ENCODE measurements around the gene CEP350.

CEP350 gene

GRCh38 chr1:180057883-180058396 lies 103.3 kb downstream of the CEP350 start:
- DNase-seq (ENCODE audit: low read depth): no peak

- no peak for DNase-seq (ENCODE audit: low read depth)
Measured at GRCh38 chr1:180061019-180061418, 106.4 kb downstream of the CEP350 start.

- no peak for DNase-seq (ENCODE audit: low read depth)
Measured at GRCh38 chr1:180062452-180062971, 107.9 kb downstream of the CEP350 start.

GRCh38 chr1:180065408-180065807 lies 110.8 kb downstream of the CEP350 start:
- DNase-seq (ENCODE audit: low read depth): no peak

GRCh38 chr1:180066150-180066549 lies 111.5 kb downstream of the CEP350 start:
- DNase-seq (ENCODE audit: low read depth): no peak

- no peak for DNase-seq (ENCODE audit: low read depth)
Measured at GRCh38 chr1:180070286-180070685, 115.7 kb downstream of the CEP350 start.

- DNase-seq (ENCODE audit: low read depth): no peak
Measured at GRCh38 chr1:180071759-180072158, 117.1 kb downstream of the CEP350 start.

GRCh38 chr1:180080439-180080838 lies 125.8 kb downstream of the CEP350 start:
- DNase-seq (ENCODE audit: low read depth): no peak

- DNase-seq (ENCODE audit: low read depth): no peak
Measured at GRCh38 chr1:180081474-180081873, 126.9 kb downstream of the CEP350 start.

- DNase-seq (ENCODE audit: low read depth): no peak
Measured at GRCh38 chr1:180083164-180083563, 128.6 kb downstream of the CEP350 start.

- DNase-seq (ENCODE audit: low read depth): no peak
Measured at GRCh38 chr1:180084867-180085266, 130.3 kb downstream of the CEP350 start.

GRCh38 chr1:180085331-180085730 lies 130.7 kb downstream of the CEP350 start:
- DNase-seq (ENCODE audit: low read depth): no peak

- no peak for DNase-seq (ENCODE audit: low read depth)
Measured at GRCh38 chr1:180092931-180093650, 138.5 kb downstream of the CEP350 start.

- DNase-seq (ENCODE audit: low read depth): no peak
Measured at GRCh38 chr1:180094705-180095295, 140.2 kb downstream of the CEP350 start.

- no peak for DNase-seq (ENCODE audit: low read depth)
Measured at GRCh38 chr1:180096584-180097325, 142.1 kb downstream of the CEP350 start.

GRCh38 chr1:180097326-180097605 lies 142.7 kb downstream of the CEP350 start:
- DNase-seq (ENCODE audit: low read depth): no peak

GRCh38 chr1:180101411-180101810 lies 146.8 kb downstream of the CEP350 start:
- no peak for DNase-seq (ENCODE audit: low read depth)

- no peak for DNase-seq (ENCODE audit: low read depth)
Measured at GRCh38 chr1:180103819-180104218, 149.2 kb downstream of the CEP350 start.

GRCh38 chr1:180112091-180112490 lies 157.5 kb downstream of the CEP350 start:
- DNase-seq (ENCODE audit: low read depth): no peak

GRCh38 chr1:180112984-180113647 lies 158.5 kb downstream of the CEP350 start:
- DNase-seq (ENCODE audit: low read depth): no peak

- DNase-seq (ENCODE audit: low read depth): no peak
Measured at GRCh38 chr1:180114396-180114945, 159.9 kb downstream of the CEP350 start.

All from activated gamma-delta T cell treated with anti-CD3 and anti-CD28 coated beads, Interleukin-2, amount 50 U/mL, for 16 hours (primary cell).